ENCODE results near the gene SLC6A12.

Gene SLC6A12

DNA sequence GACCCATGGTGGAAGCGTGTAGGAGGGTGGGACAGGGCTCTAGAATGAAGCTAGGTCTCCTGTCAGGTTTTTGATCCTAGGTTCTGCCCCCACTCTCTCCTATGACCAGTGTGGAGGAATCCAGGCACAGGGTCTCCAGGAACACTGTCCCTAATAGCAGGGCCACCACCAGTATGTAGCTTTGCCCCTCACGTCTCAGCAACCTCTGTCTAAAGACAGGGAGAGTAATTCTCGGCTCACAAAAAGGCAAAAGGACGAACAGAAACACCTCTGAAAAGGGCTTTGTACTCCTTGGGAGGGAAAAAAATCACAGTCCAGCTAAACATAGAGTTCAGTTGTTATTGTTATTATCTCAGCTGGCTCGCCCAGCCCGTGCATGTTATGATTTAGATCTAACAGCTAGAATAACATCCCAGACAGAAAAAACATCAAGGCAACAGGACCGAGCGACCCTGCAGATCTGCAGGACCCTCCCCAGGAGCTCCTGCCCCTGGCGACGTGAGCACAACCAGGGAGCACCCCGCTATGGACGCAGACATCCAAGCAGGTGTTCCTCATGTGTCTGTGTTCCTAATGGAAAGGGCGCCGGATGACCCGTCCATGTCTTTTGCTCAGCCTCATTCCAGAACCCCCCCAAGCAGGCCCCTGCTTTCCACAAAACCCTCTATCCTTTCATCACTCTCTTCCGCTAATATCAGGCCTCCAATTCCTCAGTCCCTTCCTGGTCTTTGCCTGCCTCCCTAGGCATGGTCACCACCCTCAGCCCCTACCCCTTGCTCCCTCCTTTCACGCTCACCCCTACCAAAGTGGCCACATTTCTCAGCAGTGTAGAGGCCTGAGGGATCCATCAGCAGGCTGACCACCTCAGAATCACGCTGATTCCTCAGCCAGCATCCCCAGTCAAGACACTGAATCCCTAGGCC is 14.2 kb upstream of the SLC6A12 start:
- Histone ChIP-seq H3K27me3 (ENCODE audit: insufficient read depth, poor library complexity, severe bottlenecking) (peaks cover 49% of the 10 kb centered on the region), H3K4me3 (ENCODE audit: severe bottlenecking) (no peak overlapping the region), H3K4me1 (ENCODE audit: insufficient read depth, poor library complexity, severe bottlenecking) (no peaks in the 10 kb centered on the region), H3K27ac (ENCODE audit: poor library complexity, severe bottlenecking) (no peak overlapping the region), H3K36me3 (ENCODE audit: low read depth) (no peaks in the 10 kb centered on the region), H3K9me3 (ENCODE audit: severe bottlenecking) (no peaks in the 10 kb centered on the region)
- TF ChIP-seq CTCF (IDR thresholded peaks at IDR 0.05; ENCODE audit: poor library complexity, severe bottlenecking) = no peak
- no peak for DNase-seq (ENCODE audit: low spot score)
- no peak for ATAC-seq (ENCODE audit: low read depth)

DNA sequence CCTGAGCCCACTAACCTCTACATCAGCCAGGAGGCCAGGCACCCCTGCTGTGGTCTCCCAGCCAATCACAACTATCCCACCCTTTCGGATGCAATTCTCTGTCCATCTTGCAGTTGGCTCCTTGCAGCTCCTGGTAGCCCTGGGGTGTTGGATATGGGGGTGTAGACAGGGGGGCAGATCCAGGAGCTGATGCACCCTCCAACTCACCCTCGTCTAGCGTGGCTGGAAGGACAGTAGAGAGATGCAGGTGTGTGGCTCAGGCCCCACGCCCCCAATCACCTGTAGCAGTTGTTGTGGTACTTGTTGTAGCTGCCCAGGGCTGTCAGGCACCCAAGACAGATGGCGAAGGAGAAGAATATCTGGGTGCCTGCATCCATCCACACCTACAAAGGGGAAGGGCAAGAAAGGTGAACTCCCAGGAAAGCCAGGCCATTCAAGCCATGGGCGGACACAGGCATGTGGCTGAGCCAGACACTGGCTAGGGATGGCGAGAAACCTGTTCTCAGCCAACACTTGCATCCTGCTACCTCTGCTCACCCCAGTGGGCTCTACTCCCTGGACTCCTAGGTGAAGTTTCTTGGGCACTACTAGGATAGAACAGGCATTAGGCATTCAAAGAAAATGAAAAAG is 13.4 kb upstream of the SLC6A12 start:
- no peak for ATAC-seq (ENCODE audit: low read depth)
- no peaks in the 10 kb centered on the region for H3K9me3 ChIP-seq (ENCODE audit: severe bottlenecking)
- H3K27me3 ChIP-seq (ENCODE audit: insufficient read depth, poor library complexity, severe bottlenecking) = peaks cover 46% of the 10 kb centered on the region
- no peaks in the 10 kb centered on the region for H3K36me3 ChIP-seq (ENCODE audit: low read depth)
- DNase-seq (ENCODE audit: low spot score) = no peak
- H3K27ac ChIP-seq (ENCODE audit: poor library complexity, severe bottlenecking) = no peak overlapping the region
- no peak for TF ChIP-seq CTCF (IDR thresholded peaks at IDR 0.05; ENCODE audit: poor library complexity, severe bottlenecking)
- no peak overlapping the region for H3K4me3 ChIP-seq (ENCODE audit: severe bottlenecking)
- no peaks in the 10 kb centered on the region for H3K4me1 ChIP-seq (ENCODE audit: insufficient read depth, poor library complexity, severe bottlenecking)

DNA sequence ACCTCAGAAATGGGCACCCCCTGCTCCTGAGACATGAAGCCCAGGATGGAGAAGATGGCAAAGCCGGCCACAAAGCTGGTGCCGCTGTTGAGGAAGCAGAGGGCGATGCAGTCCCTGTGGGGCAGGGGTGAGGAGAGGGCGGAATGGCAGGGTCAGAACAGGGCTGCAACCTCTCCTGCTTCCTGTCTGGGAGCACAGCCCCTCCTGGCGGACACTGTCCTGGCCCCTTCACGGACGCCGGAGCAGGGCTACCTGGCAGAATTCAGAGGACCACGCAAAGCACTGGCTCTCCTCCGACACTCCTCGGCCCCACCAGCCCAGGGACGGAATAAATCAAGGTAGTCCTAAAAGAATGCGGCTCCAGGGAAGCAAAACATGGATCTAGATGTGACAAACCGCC is 12.4 kb upstream of the SLC6A12 start:
- ATAC-seq (ENCODE audit: low read depth) = no peak
- Histone ChIP-seq H3K27me3 (ENCODE audit: insufficient read depth, poor library complexity, severe bottlenecking) (peaks cover 36% of the 10 kb centered on the region), H3K9me3 (ENCODE audit: severe bottlenecking) (no peaks in the 10 kb centered on the region)

GRCh38 chr12:225012-225411 is 11.1 kb upstream of the SLC6A12 start:
- peaks cover 22% of the 10 kb centered on the region for H3K27me3 ChIP-seq (ENCODE audit: insufficient read depth, poor library complexity, severe bottlenecking)
- ATAC-seq (ENCODE audit: low read depth) = no peak

More for the DNA sequence above, 12.4 kb upstream of the SLC6A12 start:
- Histone ChIP-seq H3K27ac (ENCODE audit: poor library complexity, severe bottlenecking) (no peak overlapping the region), H3K4me3 (ENCODE audit: severe bottlenecking) (no peak overlapping the region), H3K36me3 (ENCODE audit: low read depth) (no peaks in the 10 kb centered on the region), H3K4me1 (ENCODE audit: insufficient read depth, poor library complexity, severe bottlenecking) (no peaks in the 10 kb centered on the region)
- DNase-seq (ENCODE audit: low spot score) = no peak
- no peak for TF ChIP-seq CTCF (IDR thresholded peaks at IDR 0.05; ENCODE audit: poor library complexity, severe bottlenecking)

More at GRCh38 chr12:225012-225411, 11.1 kb upstream of the SLC6A12 start:
- Histone ChIP-seq H3K27ac (ENCODE audit: poor library complexity, severe bottlenecking) (no peak overlapping the region), H3K4me1 (ENCODE audit: insufficient read depth, poor library complexity, severe bottlenecking) (no peaks in the 10 kb centered on the region), H3K4me3 (ENCODE audit: severe bottlenecking) (no peak overlapping the region), H3K36me3 (ENCODE audit: low read depth) (no peaks in the 10 kb centered on the region), H3K9me3 (ENCODE audit: severe bottlenecking) (no peaks in the 10 kb centered on the region)
- DNase-seq (ENCODE audit: low spot score) = no peak
- TF ChIP-seq CTCF (IDR thresholded peaks at IDR 0.05; ENCODE audit: poor library complexity, severe bottlenecking) = no peak

Measured in RWPE2 (cell line).